ENCODE results near the gene TACC2. TPM values are rescaled to one million over a fixed set of nuclear protein-coding genes. Genes with fewer than 3 reads are reported as not detected.
A peak's percentile ranks its signal among the peaks of the same experiment; 100 is the strongest.

Gene TACC2
- total and polyA plus RNA-seq, 8 donors, result 29.0 to 102 (median 52.9) TPM

DNA sequence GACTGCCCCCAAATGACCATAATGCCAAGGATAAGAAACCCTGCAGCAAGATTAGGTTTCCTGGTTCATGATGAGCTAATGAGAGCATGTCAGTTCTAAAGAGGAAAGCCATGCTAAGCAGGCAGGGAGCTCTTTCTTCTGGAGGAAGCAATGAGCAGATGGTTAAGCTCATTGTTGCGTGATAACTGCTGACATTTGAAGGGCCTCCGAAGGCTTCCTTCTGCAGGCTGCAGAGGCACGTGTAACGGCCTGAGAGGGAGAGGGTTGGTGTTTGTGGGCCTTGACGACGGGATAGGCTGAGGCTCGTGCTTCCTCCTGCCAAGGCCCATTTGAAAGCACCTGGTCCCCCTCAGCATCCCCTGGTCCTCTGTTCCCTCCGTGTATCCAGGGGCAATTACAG is 218.6 kb downstream of the TACC2 start:
- Histone ChIP-seq H3K27ac (no peak overlapping the region), H3K4me3 (no peak overlapping the region), H3K27me3 (no peaks in the 10 kb centered on the region), H3K9me3 (no peaks in the 10 kb centered on the region), H3K36me3 (peaks cover 17 to 52% (median 46%) of the 10 kb centered on the region in 4 donors), H3K4me1 (no peaks in the 10 kb centered on the region)
- no peak for TF ChIP-seq POLR2A (IDR thresholded peaks at IDR 0.05)
- no peak for TF ChIP-seq EP300 (IDR thresholded peaks at IDR 0.05)
- TF ChIP-seq, protein P1, sequence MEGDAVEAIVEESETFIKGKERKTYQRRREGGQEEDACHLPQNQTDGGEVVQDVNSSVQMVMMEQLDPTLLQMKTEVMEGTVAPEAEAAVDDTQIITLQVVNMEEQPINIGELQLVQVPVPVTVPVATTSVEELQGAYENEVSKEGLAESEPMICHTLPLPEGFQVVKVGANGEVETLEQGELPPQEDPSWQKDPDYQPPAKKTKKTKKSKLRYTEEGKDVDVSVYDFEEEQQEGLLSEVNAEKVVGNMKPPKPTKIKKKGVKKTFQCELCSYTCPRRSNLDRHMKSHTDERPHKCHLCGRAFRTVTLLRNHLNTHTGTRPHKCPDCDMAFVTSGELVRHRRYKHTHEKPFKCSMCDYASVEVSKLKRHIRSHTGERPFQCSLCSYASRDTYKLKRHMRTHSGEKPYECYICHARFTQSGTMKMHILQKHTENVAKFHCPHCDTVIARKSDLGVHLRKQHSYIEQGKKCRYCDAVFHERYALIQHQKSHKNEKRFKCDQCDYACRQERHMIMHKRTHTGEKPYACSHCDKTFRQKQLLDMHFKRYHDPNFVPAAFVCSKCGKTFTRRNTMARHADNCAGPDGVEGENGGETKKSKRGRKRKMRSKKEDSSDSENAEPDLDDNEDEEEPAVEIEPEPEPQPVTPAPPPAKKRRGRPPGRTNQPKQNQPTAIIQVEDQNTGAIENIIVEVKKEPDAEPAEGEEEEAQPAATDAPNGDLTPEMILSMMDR (IDR thresholded peaks at IDR 0.05), result no peak
- no peak for TF ChIP-seq POLR2AphosphoS5 (IDR thresholded peaks at IDR 0.05)
- intact Hi-C loops (cut with DNase I; ENCODE audit: low total_unique reads), result no loop called here
- WGBS, 5 donors, result 57 to 75% (median 64%) methylated on average over 7 to 8 of the region's 8 CpGs
- DNase-seq, result peak in 1 of 2 donors; percentile 71

DNA sequence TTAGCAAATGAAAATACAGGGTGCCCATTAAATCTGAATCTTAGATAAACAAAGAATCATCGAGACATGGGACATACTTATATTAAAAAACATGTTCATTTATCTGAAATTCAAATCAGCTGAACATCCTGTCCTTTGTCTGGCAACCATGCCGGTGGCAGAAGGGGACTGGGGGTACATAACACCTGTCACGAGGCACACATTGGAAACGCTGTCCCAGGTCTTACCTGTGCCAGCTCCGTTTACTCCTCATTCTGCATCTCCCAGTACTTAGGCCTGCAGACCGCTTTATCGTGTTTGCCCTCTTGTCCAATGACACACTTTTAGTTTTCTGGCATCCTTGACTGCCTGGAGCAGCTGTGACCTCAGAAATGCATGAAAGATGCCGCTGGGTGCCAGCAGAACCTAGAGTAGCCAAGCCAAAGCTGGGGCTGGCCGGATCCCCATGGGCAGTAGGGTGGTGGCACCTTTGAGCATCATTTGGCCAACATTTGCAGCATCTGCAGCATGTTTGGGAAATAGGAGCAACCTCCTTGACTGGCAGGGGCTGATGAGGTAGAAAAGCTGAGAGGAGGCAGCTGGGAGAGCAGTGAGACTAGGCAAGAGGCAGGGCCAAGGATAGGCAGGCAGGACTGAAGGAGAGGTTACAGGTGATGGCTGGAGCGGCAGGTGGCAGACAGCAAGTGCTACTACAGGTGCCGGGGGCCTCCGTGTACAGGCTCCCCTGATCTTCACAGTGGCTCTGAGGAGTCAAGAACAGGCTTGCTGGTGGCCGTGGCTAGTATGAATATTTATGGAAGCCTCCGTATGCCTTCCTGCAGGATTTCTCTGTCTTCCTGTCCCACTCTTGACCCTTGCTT is 219.8 kb downstream of the TACC2 start:
- no peak overlapping the region for H3K27ac ChIP-seq
- H3K9me3 ChIP-seq, result no peaks in the 10 kb centered on the region
- TF ChIP-seq POLR2A (IDR thresholded peaks at IDR 0.05) (no peak), POLR2AphosphoS5 (IDR thresholded peaks at IDR 0.05) (no peak)
- TF ChIP-seq, protein P1 (IDR thresholded peaks at IDR 0.05), result no peak
- no peak for DNase-seq
- WGBS, 5 donors, result 81 to 86% (median 83%) methylated on average over 14 of the region's 14 CpGs
- H3K4me1 ChIP-seq, result no peaks in the 10 kb centered on the region
- H3K36me3 ChIP-seq, result peaks cover 17 to 59% (median 52%) of the 10 kb centered on the region in 4 donors
- H3K27me3 ChIP-seq, result no peaks in the 10 kb centered on the region
- H3K4me3 ChIP-seq, result no peak overlapping the region
- intact Hi-C loops (cut with DNase I; ENCODE audit: low total_unique reads), result no loop called here

DNA sequence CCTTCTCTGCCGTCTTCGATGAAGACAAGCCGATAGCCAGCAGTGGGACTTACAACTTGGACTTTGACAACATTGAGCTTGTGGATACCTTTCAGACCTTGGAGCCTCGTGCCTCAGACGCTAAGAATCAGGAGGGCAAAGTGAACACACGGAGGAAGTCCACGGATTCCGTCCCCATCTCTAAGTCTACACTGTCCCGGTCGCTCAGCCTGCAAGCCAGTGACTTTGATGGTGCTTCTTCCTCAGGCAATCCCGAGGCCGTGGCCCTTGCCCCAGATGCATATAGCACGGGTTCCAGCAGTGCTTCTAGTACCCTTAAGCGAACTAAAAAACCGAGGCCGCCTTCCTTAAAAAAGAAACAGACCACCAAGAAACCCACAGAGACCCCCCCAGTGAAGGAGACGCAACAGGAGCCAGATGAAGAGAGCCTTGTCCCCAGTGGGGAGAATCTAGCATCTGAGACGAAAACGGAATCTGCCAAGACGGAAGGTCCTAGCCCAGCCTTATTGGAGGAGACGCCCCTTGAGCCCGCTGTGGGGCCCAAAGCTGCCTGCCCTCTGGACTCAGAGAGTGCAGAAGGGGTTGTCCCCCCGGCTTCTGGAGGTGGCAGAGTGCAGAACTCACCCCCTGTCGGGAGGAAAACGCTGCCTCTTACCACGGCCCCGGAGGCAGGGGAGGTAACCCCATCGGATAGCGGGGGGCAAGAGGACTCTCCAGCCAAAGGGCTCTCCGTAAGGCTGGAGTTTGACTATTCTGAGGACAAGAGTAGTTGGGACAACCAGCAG is 221.7 kb downstream of the TACC2 start:
- H3K4me1 ChIP-seq, result no peaks in the 10 kb centered on the region
- TF ChIP-seq POLR2AphosphoS5 (IDR thresholded peaks at IDR 0.05), result no peak
- TF ChIP-seq POLR2A (IDR thresholded peaks at IDR 0.05), result no peak
- TF ChIP-seq, protein P1 (IDR thresholded peaks at IDR 0.05), result no peak
- no peak for TF ChIP-seq EP300 (IDR thresholded peaks at IDR 0.05)
- peaks cover 17 to 58% (median 48%) of the 10 kb centered on the region in 4 donors for H3K36me3 ChIP-seq
- intact Hi-C loops (cut with DNase I; ENCODE audit: low total_unique reads), result no loop called here
- 90 to 97% (median 95%) methylated on average over 23 to 30 of the region's 30 CpGs for WGBS, 5 donors
- no peak for DNase-seq
- H3K27me3 ChIP-seq, result no peaks in the 10 kb centered on the region
- H3K27ac ChIP-seq, result no peak overlapping the region
- no peaks in the 10 kb centered on the region for H3K9me3 ChIP-seq
- no peak overlapping the region for H3K4me3 ChIP-seq

DNA sequence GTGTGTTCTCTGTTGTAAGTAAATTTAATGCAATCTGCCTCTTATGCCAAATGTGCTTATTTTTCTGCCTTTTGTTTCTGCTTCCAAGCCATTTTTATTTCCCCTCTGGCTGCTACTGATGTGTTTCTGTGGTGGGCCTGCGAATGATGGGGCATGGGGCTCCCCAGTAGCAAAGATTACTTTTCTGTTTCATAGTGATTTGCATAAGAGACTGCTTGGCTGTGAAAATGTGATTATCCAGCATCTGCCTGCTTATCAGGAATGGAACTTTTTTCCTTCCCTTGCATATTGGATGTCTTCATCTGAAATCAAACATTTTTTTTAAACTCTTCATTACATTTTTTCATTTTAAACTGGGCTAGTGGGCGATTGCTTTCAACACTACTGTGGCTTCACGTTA is 224.4 kb downstream of the TACC2 start:
- TF ChIP-seq, protein P1 (IDR thresholded peaks at IDR 0.05), result no peak
- no peak for TF ChIP-seq POLR2AphosphoS5 (IDR thresholded peaks at IDR 0.05)
- TF ChIP-seq EP300 (IDR thresholded peaks at IDR 0.05), result no peak
- TF ChIP-seq POLR2A (IDR thresholded peaks at IDR 0.05), result no peak
- Histone ChIP-seq H3K27ac (no peak overlapping the region), H3K27me3 (no peaks in the 10 kb centered on the region), H3K9me3 (no peaks in the 10 kb centered on the region), H3K4me1 (no peaks in the 10 kb centered on the region), H3K36me3 (peaks cover 34 to 76% (median 71%) of the 10 kb centered on the region in 4 donors), H3K4me3 (no peak overlapping the region)
- WGBS, 5 donors, result 79 to 97% (median 86%) methylated on average over 3 of the region's 3 CpGs
- DNase-seq, result no peak
- intact Hi-C loops (cut with DNase I; ENCODE audit: low total_unique reads), result no loop called here
